SHP77 (cell line): ENCODE results near the gene TIAM2.

Experiments
- DNase-seq, 2 experiments: peaks; one replicate each; lab custom pipeline; 2025; lab: John Stamatoyannopoulos, UW

TIAM2 gene

GRCh38 chr6:155290491-155290890 lies 295.4 kb downstream of the TIAM2 start:
- no peak for DNase-seq

GRCh38 chr6:155291291-155291690 lies 296.2 kb downstream of the TIAM2 start:
- DNase-seq: no peak

- no peak for DNase-seq
Observed at GRCh38 chr6:155292711-155293110, 297.6 kb downstream of the TIAM2 start.

GRCh38 chr6:155297669-155298068 lies 302.6 kb downstream of the TIAM2 start:
- no peak for DNase-seq

GRCh38 chr6:155301867-155302266 lies 306.8 kb downstream of the TIAM2 start:
- DNase-seq: no peak

GRCh38 chr6:155303361-155303870 lies 308.3 kb downstream of the TIAM2 start:
- no peak for DNase-seq

- no peak for DNase-seq
Observed at GRCh38 chr6:155306958-155307357, 311.8 kb downstream of the TIAM2 start.
